ENCODE measurements around the gene HAO2. TPM values are rescaled to one million over a fixed set of nuclear protein-coding genes. Genes with fewer than 3 reads are reported as not detected.

The HAO2 gene
- not detected in 2 replicates for total RNA-seq

GRCh38 chr1:119368554-119368953 lies at the start of gene HAO2:
Gene HAO2, plus strand, starts transcription at chr1:119368785. Its CDS starts 12,301 bp downstream, at chr1:119381086.

DNA sequence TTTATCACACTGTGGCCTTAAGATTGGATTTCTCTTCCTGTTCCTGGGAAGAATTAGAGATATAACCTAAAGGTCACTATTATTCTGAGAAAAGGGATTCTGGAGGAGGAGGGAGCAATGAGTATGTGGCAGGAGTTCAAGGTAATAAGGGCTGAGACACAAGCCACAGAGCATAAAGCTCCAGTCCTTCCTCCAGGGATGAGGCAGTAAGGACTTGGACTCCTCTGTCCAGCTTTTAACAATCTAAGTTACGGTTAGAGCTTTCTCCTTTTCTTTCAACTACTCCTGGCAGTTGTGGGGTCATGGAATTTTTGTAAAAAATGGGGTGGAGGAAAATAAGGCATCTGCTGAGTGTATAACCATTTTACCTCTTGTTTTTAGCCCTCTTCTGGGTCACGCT lies 46.4 kb downstream of the HAO2 start, which contains the start of gene HSD3B2:
HSD3B2 (plus strand) TSS at position 201 of the 400 bp plus-strand sequence. CDS start 270 bp downstream, outside the sequence.

Other genes starting within 250 kb of the HAO2 start
- gene WARS2, start 228.1 kb upstream of the HAO2 start, total RNA-seq: 9.2 and 12.0 TPM in 2 replicates
- not detected in 2 replicates for gene HSD3B2, start 46.4 kb downstream of the HAO2 start, total RNA-seq
- not detected in 2 replicates for gene HSD3B1, start 138.4 kb downstream of the HAO2 start, total RNA-seq

Data from smooth muscle cell of the umbilical artery (primary cell).